Stimulated activated CD4-positive, alpha-beta T cell treated with anti-CD3 and anti-CD28 coated beads, Interleukin-12 subunit alpha, Interleukin-12 subunit beta, amount 100 ng/mL, for 24 hours (primary cell): ENCODE measurements around the gene SDK2.

Experiments
- DNase-seq, 2 experiments: peaks; one replicate each; pipeline ENCODE4 v3.0.0-alpha.2; 2020; ENCODE audit warnings: low read depth in 2 of 2

The SDK2 gene

GRCh38 chr17:73363442-73364154 lies 280.6 kb downstream of the SDK2 start:
- DNase-seq = no peak

- DNase-seq = no peak
Observed at GRCh38 chr17:73362697-73363096, 281.5 kb downstream of the SDK2 start.

- no peak for DNase-seq
Observed at GRCh38 chr17:73360961-73361761, 283.1 kb downstream of the SDK2 start.

GRCh38 chr17:73359987-73360410 lies 284.2 kb downstream of the SDK2 start:
- DNase-seq = no peak

- no peak for DNase-seq
Observed at GRCh38 chr17:73359352-73359751, 284.9 kb downstream of the SDK2 start.

- DNase-seq = no peak
Observed at GRCh38 chr17:73358668-73359067, 285.6 kb downstream of the SDK2 start.

GRCh38 chr17:73357981-73358380 lies 286.3 kb downstream of the SDK2 start:
- no peak for DNase-seq

- no peak for DNase-seq
Observed at GRCh38 chr17:73357318-73357717, 286.9 kb downstream of the SDK2 start.

- DNase-seq = no peak
Observed at GRCh38 chr17:73356561-73357170, 287.6 kb downstream of the SDK2 start.

GRCh38 chr17:73354423-73355284 lies 289.6 kb downstream of the SDK2 start:
- no peak for DNase-seq

- DNase-seq = no peak
Observed at GRCh38 chr17:73352261-73352660, 292.0 kb downstream of the SDK2 start.

- DNase-seq = no peak
Observed at GRCh38 chr17:73351764-73352163, 292.5 kb downstream of the SDK2 start.

- DNase-seq = no peak
Observed at GRCh38 chr17:73350864-73351263, 293.4 kb downstream of the SDK2 start.

GRCh38 chr17:73349647-73350046 lies 294.6 kb downstream of the SDK2 start:
- DNase-seq = no peak

GRCh38 chr17:73349138-73349537 lies 295.1 kb downstream of the SDK2 start:
- DNase-seq = no peak

- no peak for DNase-seq
Observed at GRCh38 chr17:73348829-73349095, 295.5 kb downstream of the SDK2 start.

- DNase-seq = no peak
Observed at GRCh38 chr17:73348018-73348828, 296.0 kb downstream of the SDK2 start.

GRCh38 chr17:73347351-73347750 lies 296.9 kb downstream of the SDK2 start:
- DNase-seq = no peak

GRCh38 chr17:73346501-73347162 lies 297.6 kb downstream of the SDK2 start:
- no peak for DNase-seq

GRCh38 chr17:73343739-73344454 lies 300.3 kb downstream of the SDK2 start:
- no peak for DNase-seq
